ENCODE results near the gene B4GALNT1. TPM values are rescaled to one million over a fixed set of nuclear protein-coding genes. Genes with fewer than 3 reads are reported as not detected.
"Not testable (repeated sequence)": the region's sequence is repeated elsewhere in the genome, so short reads cannot be mapped to it uniquely, and the experiment has no call there.

B4GALNT1 gene
- 1.1 and 1.2 TPM in 2 replicates for total RNA-seq (2014; rRNA removed; shearing (Covaris generic))
- total RNA-seq (2022), result 3.1 and 3.8 TPM in 2 replicates
- percentile 33 among the genes with signal in this experiment for Bru-seq, nascent RNA
- percentile 34 among the genes with signal in this experiment for BruChase-seq, experiment 1, labeled RNA remaining after a 6-hour chase
- BruChase-seq, experiment 2, labeled RNA remaining after a 2-hour chase, result percentile 32 among the genes with signal in this experiment
- long read RNA-seq, partial matches to known transcripts, result 0 of 2 reads
- long read RNA-seq, other reads (novel, unspliced or antisense), result 2 of 2 reads

- H3K27ac ChIP-seq (ENCODE audit: low read depth, low read length, poor library complexity, severe bottlenecking), result no peak within 1 kb of the TSS
- H4K20me1 ChIP-seq (ENCODE audit: insufficient read depth, low read length), result no peaks in the 10 kb centered on the region
- peak; percentile 87 for TF ChIP-seq CTCF (conservative IDR thresholded peaks at IDR 0.05; ENCODE audit: low read length)
- no peak for TF ChIP-seq EZH2phosphoT487 (IDR thresholded peaks at IDR 0.05; ENCODE audit: borderline replicate concordance, low read depth, low read length)
- peak within 1 kb of the TSS; percentile 58 for H3K4me3 ChIP-seq (ENCODE audit: low read depth, low read length, poor library complexity, severe bottlenecking)
- ChIA-PET POLR2A (interaction anchor here (0.5 to 0.6 kb wide), 3 partner anchors 174 to 956 kb away, joined by 3 to 4 read pairs (median 4); partner anchors contain the start of gene GLI1), CTCF (ENCODE audit: unreplicated experiment) (interaction anchor here (0.6 to 1.7 kb wide), 2 partner anchors 51 to 174 kb away, joined by 3 to 5 read pairs; no protein-coding TSS in a partner anchor)
- peak within 1 kb of the TSS; percentile 81 for H3K4me2 ChIP-seq (ENCODE audit: low read length)
- H3K4me1 ChIP-seq (ENCODE audit: insufficient read depth, low read length, poor library complexity, severe bottlenecking), result no peaks in the 10 kb centered on the region
- peak; percentile 78 for DNase-seq (ENCODE audit: low spot score)
- intact Hi-C loops (cut with micrococcal nuclease; ENCODE audit: unreplicated experiment), result loop anchor here (1.0 to 5.0 kb wide), 3 partner anchors 50 to 109 kb away; partner anchors contain the start of gene OS9
- no peaks in the 10 kb centered on the region for H3K9me2 ChIP-seq (ENCODE audit: insufficient read depth, low read length)
- BruUV-seq (replicated peaks), result no TSS peak
- no peaks in the 10 kb centered on the region for H3K36me3 ChIP-seq (ENCODE audit: insufficient read depth, low read length)
- H2AFZ ChIP-seq (ENCODE audit: low read length), result peak within 1 kb of the TSS; percentile 29; the same call in 1 of the 2 replicates
- no peaks in the 10 kb centered on the region for H3K9me3 ChIP-seq (ENCODE audit: low read length)
- H3K79me2 ChIP-seq (ENCODE audit: insufficient read depth, low read depth, low read length), result no peaks in the 10 kb centered on the region
Observed at GRCh38 chr12:57632958-57633840, at the start of gene B4GALNT1. B4GALNT1 (minus strand) TSS chr12:57633201; CDS start chr12:57632132, 1,069 bp downstream.

- H4K20me1 ChIP-seq (ENCODE audit: insufficient read depth, low read length), result no peaks in the 10 kb centered on the region
Observed at GRCh38 chr12:57679697-57680096, 46.7 kb upstream of the B4GALNT1 start.

GRCh38 chr12:57677947-57678346 lies 44.9 kb upstream of the B4GALNT1 start:
- CTCF ChIA-PET (ENCODE audit: unreplicated experiment); H3K9me3 ChIP-seq (ENCODE audit: low read length); H2AFZ ChIP-seq (ENCODE audit: low read length); H3K27ac ChIP-seq (ENCODE audit: low read depth, low read length, poor library complexity, severe bottlenecking); DNase-seq (ENCODE audit: low spot score); H3K4me2 ChIP-seq (ENCODE audit: low read length); H3K4me1 ChIP-seq (ENCODE audit: insufficient read depth, low read length, poor library complexity, severe bottlenecking); POLR2A ChIA-PET; H3K9me2 ChIP-seq (ENCODE audit: insufficient read depth, low read length); H3K36me3 ChIP-seq (ENCODE audit: insufficient read depth, low read length); intact Hi-C loops (cut with micrococcal nuclease; ENCODE audit: unreplicated experiment); H3K4me3 ChIP-seq (ENCODE audit: low read depth, low read length, poor library complexity, severe bottlenecking); H3K79me2 ChIP-seq (ENCODE audit: insufficient read depth, low read depth, low read length); BruUV-seq (replicated peaks); H4K20me1 ChIP-seq (ENCODE audit: insufficient read depth, low read length): not testable (repeated sequence)

More at GRCh38 chr12:57679697-57680096, 46.7 kb upstream of the B4GALNT1 start:
- H2AFZ ChIP-seq (ENCODE audit: low read length), result no peak overlapping the region
- peaks cover 8% of the 10 kb centered on the region for H3K9me3 ChIP-seq (ENCODE audit: low read length)
- H3K9me2 ChIP-seq (ENCODE audit: insufficient read depth, low read length), result no peaks in the 10 kb centered on the region
- ChIA-PET POLR2A (interaction anchor here (0.6 to 1.4 kb wide), 2 partner anchors 18 to 27 kb away, joined by 3 to 5 read pairs; no protein-coding TSS in a partner anchor), CTCF (ENCODE audit: unreplicated experiment) (no interaction called here)
- no TSS peak for BruUV-seq (replicated peaks)
- no peak overlapping the region for H3K4me3 ChIP-seq (ENCODE audit: low read depth, low read length, poor library complexity, severe bottlenecking)
- H3K4me2 ChIP-seq (ENCODE audit: low read length), result no peak overlapping the region
- no peak for DNase-seq (ENCODE audit: low spot score)
- TF ChIP-seq EZH2phosphoT487 (IDR thresholded peaks at IDR 0.05; ENCODE audit: borderline replicate concordance, low read depth, low read length) (no peak), CTCF (conservative IDR thresholded peaks at IDR 0.05; ENCODE audit: low read length) (no peak)
- no peaks in the 10 kb centered on the region for H3K36me3 ChIP-seq (ENCODE audit: insufficient read depth, low read length)
- no peaks in the 10 kb centered on the region for H3K79me2 ChIP-seq (ENCODE audit: insufficient read depth, low read depth, low read length)
- no peak overlapping the region for H3K27ac ChIP-seq (ENCODE audit: low read depth, low read length, poor library complexity, severe bottlenecking)
- no peaks in the 10 kb centered on the region for H3K4me1 ChIP-seq (ENCODE audit: insufficient read depth, low read length, poor library complexity, severe bottlenecking)
- intact Hi-C loops (cut with micrococcal nuclease; ENCODE audit: unreplicated experiment), result no loop called here
